ENCODE results near the gene SLC25A53.

DNA sequence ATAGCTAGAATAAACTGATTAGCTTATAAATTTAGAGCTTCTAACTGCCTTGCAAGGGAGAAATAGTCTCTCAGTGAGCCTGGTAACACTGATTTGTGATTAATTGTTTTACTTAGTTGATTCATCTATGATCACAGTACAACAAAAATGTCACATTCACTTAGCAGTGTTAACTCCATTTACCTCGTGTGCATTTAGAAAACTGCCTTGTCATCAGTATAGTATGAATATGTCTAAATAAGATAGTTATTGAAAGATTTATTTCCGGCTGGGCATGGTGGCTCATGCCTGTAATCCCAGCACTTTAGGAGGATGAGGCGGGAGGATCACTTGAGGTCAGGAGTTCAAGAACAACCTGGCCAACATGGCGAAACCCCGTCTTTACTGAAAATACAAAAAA is 48.7 kb upstream of the SLC25A53 start:
- no peak for TF ChIP-seq CTCF (IDR thresholded peaks at IDR 0.05; ENCODE audit: low read depth, low read length)
- no peak for TF ChIP-seq EZH2phosphoT487 (IDR thresholded peaks at IDR 0.05; ENCODE audit: low read depth)

Data from OCI-LY3 (cell line).